ENCODE measurements around the gene CD248. TPM values are rescaled to one million over a fixed set of nuclear protein-coding genes. Genes with fewer than 3 reads are reported as not detected.

CD248 gene
- total RNA-seq, 1 donor from 2014 or later, result 58.8 TPM

GRCh38 chr11:66336234-66337102, 19.6 kb upstream of the CD248 start, which contains the start of gene RIN1:
Gene RIN1, minus strand, starts transcription at chr11:66336434. Its CDS starts 32 bp downstream, at chr11:66336402.
- no peaks in the 10 kb centered on the region for H3K27me3 ChIP-seq (ENCODE audit: insufficient read depth, low read length)
- peaks cover 6% of the 10 kb centered on the region for H3K36me3 ChIP-seq (ENCODE audit: insufficient read depth, low read length)
- peak within 1 kb of the TSS; percentile 74 for H3K4me3 ChIP-seq (ENCODE audit: insufficient read depth, low read depth, low read length)
- TF ChIP-seq EZH2 (IDR thresholded peaks at IDR 0.05; ENCODE audit: insufficient read depth, low read length) (no peak), CTCF (IDR thresholded peaks at IDR 0.05; ENCODE audit: insufficient read depth, low read depth, low read length) (no peak)
- Mint-ChIP-seq H3K36me3 (ENCODE audit: low read depth, unreplicated experiment) (peaks cover 9% of the 10 kb centered on the region), H3K4me3 (ENCODE audit: unreplicated experiment) (peak within 1 kb of the TSS; percentile 88), H3K27ac (ENCODE audit: unreplicated experiment) (peak within 1 kb of the TSS; percentile 99), H3K4me1 (ENCODE audit: low read depth, unreplicated experiment) (peaks cover 31% of the 10 kb centered on the region), H3K27me3 (ENCODE audit: low read depth, unreplicated experiment) (no peaks in the 10 kb centered on the region), H3K9me3 (ENCODE audit: unreplicated experiment) (no peaks in the 10 kb centered on the region)
- FAIRE-seq (peak; percentile 98), DNase-seq (ENCODE audit: low read depth) (peak; percentile 98)
- no peaks in the 10 kb centered on the region for H3K9me3 ChIP-seq (ENCODE audit: insufficient read depth, low read depth, low read length)
- peak within 1 kb of the TSS; percentile 95 for H3K9ac ChIP-seq (ENCODE audit: low read length)
- peaks cover 27% of the 10 kb centered on the region for H3K79me2 ChIP-seq (ENCODE audit: insufficient read depth, low read length)
- peak within 1 kb of the TSS; percentile 96 for H3K27ac ChIP-seq (ENCODE audit: low read depth, low read length)
- peaks cover 46% of the 10 kb centered on the region for H4K20me1 ChIP-seq (ENCODE audit: insufficient read depth, low read length)
- H2AFZ ChIP-seq (ENCODE audit: low read depth, low read length), result no peak within 1 kb of the TSS
- H3K4me2 ChIP-seq (ENCODE audit: low read length), result peak within 1 kb of the TSS; percentile 99
- H3K4me1 ChIP-seq (ENCODE audit: insufficient read depth, low read length), result peaks cover 47% of the 10 kb centered on the region

DNA sequence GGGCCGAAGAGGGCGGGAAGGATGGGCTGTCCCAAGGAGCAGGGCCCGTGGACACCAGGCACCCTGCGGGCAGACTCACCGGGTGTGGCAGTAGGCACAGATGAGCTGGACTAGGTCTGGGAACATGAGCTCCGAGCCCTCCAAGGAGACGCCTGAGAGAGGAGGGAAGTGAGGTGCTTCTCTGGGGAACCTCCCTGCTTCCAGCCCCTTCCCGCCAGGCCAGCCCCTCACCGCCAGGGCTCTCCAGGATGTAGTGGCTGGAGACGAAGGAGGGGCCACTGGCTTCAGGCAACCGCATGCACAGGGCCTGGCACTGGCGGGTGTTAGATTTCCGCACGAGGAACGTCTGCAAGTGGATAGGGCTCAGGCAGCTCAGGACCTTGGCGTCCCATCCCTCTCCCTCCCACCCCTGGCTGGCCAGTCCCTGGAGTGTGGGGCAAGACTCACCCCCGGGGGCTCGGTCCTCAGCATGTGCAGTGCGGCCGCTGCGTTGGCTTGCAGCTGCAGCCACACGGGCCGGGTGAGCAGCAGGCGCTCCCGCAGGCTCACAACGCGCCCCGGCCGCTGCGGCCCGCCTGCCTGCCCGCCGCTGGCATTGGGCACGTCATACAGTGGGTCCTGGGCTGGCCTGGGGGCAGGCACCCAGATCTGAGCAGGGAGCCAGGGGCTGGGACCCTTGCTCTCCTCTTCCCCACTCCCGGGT, 18.8 kb upstream of the CD248 start:
- Histone ChIP-seq H3K9ac (ENCODE audit: low read length) (peak overlapping the region; percentile 95), H3K9me3 (ENCODE audit: insufficient read depth, low read depth, low read length) (no peaks in the 10 kb centered on the region), H3K4me1 (ENCODE audit: insufficient read depth, low read length) (peaks cover 47% of the 10 kb centered on the region), H3K27me3 (ENCODE audit: insufficient read depth, low read length) (no peaks in the 10 kb centered on the region), H2AFZ (ENCODE audit: low read depth, low read length) (no peak overlapping the region), H4K20me1 (ENCODE audit: insufficient read depth, low read length) (peaks cover 48% of the 10 kb centered on the region), H3K27ac (ENCODE audit: low read depth, low read length) (peak overlapping the region; percentile 96), H3K4me3 (ENCODE audit: insufficient read depth, low read depth, low read length) (peak overlapping the region; percentile 74), H3K4me2 (ENCODE audit: low read length) (peak overlapping the region; percentile 99), H3K79me2 (ENCODE audit: insufficient read depth, low read length) (peaks cover 27% of the 10 kb centered on the region), H3K36me3 (ENCODE audit: insufficient read depth, low read length) (peaks cover 3% of the 10 kb centered on the region)
- TF ChIP-seq EZH2 (IDR thresholded peaks at IDR 0.05; ENCODE audit: insufficient read depth, low read length) (no peak), CTCF (IDR thresholded peaks at IDR 0.05; ENCODE audit: insufficient read depth, low read depth, low read length) (no peak)
- DNase-seq (ENCODE audit: low read depth) (peak; percentile 66), FAIRE-seq (no peak)
- no peaks in the 10 kb centered on the region for H3K9me3 Mint-ChIP-seq (ENCODE audit: unreplicated experiment)
- no peaks in the 10 kb centered on the region for H3K27me3 Mint-ChIP-seq (ENCODE audit: low read depth, unreplicated experiment)
- peaks cover 31% of the 10 kb centered on the region for H3K4me1 Mint-ChIP-seq (ENCODE audit: low read depth, unreplicated experiment)
- H3K36me3 Mint-ChIP-seq (ENCODE audit: low read depth, unreplicated experiment), result peaks cover 11% of the 10 kb centered on the region
- H3K27ac Mint-ChIP-seq (ENCODE audit: unreplicated experiment), result peak overlapping the region; percentile 99
- H3K4me3 Mint-ChIP-seq (ENCODE audit: unreplicated experiment), result peak overlapping the region; percentile 88

Data from astrocyte (in vitro differentiated cells and primary cell).